Neural cell (in vitro differentiated cells): ENCODE data around the gene APBA2. TPM values are rescaled to one million over a fixed set of nuclear protein-coding genes. Genes with fewer than 3 reads are reported as not detected.
"Not testable (repeated sequence)": the region's sequence is repeated elsewhere in the genome, so short reads cannot be mapped to it uniquely, and the experiment has no call there.

Experiments
- H2AFZ ChIP-seq: fragments of 200-600, 300-800 bp; sonication (generic), shearing (Covaris generic); 2 replicates; pipeline ENCODE4 v1.6.0; 2014; ENCODE audit warnings: low read depth, mild to moderate bottlenecking, antibody characterized with exemption, low read length, moderate library complexity
- H3F3A ChIP-seq: fragments of 200-600 bp; shearing (Covaris generic); 2 replicates; pipeline ENCODE4 v1.6.1; 2016; ENCODE audit warnings: mild to moderate bottlenecking, moderate library complexity, mixed read lengths, antibody characterized with exemption, low read length; ENCODE audit not compliant: insufficient read depth, poor library complexity, severe bottlenecking
- H3K27ac ChIP-seq: fragments of 200-600, 300-800 bp; sonication (generic), shearing (Covaris generic); 2 replicates; pipeline ENCODE4 v1.5.1; 2014; ENCODE audit warnings: mild to moderate bottlenecking, low read length, moderate library complexity
- H3K27me3 ChIP-seq: fragments of 300-800, 200-600 bp; sonication (generic), shearing (Covaris generic); 2 replicates; pipeline ENCODE4 v1.6.0; 2014; ENCODE audit warnings: mild to moderate bottlenecking, low read depth, low read length, moderate library complexity; ENCODE audit not compliant: insufficient read depth
- H3K36me3 ChIP-seq: fragments of 300-800, 200-600 bp; sonication (generic), shearing (Covaris generic); 2 replicates; pipeline ENCODE4 v1.5.1; 2014; ENCODE audit warnings: mild to moderate bottlenecking, antibody characterized with exemption, low read length, moderate library complexity; ENCODE audit not compliant: insufficient read depth
- H3K4me2 ChIP-seq: fragments of 300-800, 200-600 bp; sonication (generic), shearing (Covaris generic); 2 replicates; pipeline ENCODE4 v1.6.0; 2014; ENCODE audit warnings: mild to moderate bottlenecking, low read length
- H3K4me3 ChIP-seq: fragments of 300-800, 200-600 bp; sonication (generic), shearing (Covaris generic); 2 replicates; pipeline ENCODE4 v1.5.1; 2014; ENCODE audit warnings: mild to moderate bottlenecking, low read length, moderate library complexity
- H3K79me2 ChIP-seq: fragments of 200-600 bp; shearing (Covaris generic); replicated peaks from 2 replicates; pipeline ENCODE4 v1.6.0; 2014; ENCODE audit warnings: mild to moderate bottlenecking, low read length, moderate library complexity; ENCODE audit not compliant: insufficient read depth
- H3K9ac ChIP-seq: fragments of 300-800, 200-600 bp; sonication (generic), shearing (Covaris generic); 2 replicates; pipeline ENCODE4 v1.6.1; 2016; ENCODE audit warnings: mild to moderate bottlenecking, low read length, mixed read lengths
- H3K9me2 ChIP-seq: fragments of 200-600 bp; shearing (Covaris generic); 2 replicates; pipeline ENCODE4 v1.6.1; 2016; ENCODE audit warnings: mild to moderate bottlenecking, low read length, mixed read lengths; ENCODE audit not compliant: insufficient read depth
- H3K9me3 ChIP-seq: fragments of 200-600, 300-800 bp; sonication (generic), shearing (Covaris generic); 2 replicates; pipeline ENCODE4 v1.6.1; 2016; ENCODE audit warnings: mild to moderate bottlenecking, mixed run types, low read length, moderate library complexity, mixed read lengths
- H4K20me1 ChIP-seq: fragments of 200-600 bp; shearing (Covaris generic); 2 replicates; pipeline ENCODE4 v1.6.1; 2016; ENCODE audit warnings: mild to moderate bottlenecking, mixed run types; ENCODE audit not compliant: insufficient read depth
- CTCF ChIP-seq: fragments of 450-650 bp; IDR thresholded peaks from 2 replicates; pipeline ENCODE4 v1.5.1; 2014; ENCODE audit warnings: antibody characterized with exemption, mild to moderate bottlenecking, moderate library complexity; ENCODE audit not compliant: poor library complexity, severe bottlenecking
- EP300 ChIP-seq: fragments of 450-650 bp; conservative IDR thresholded peaks from 2 replicates; pipeline ENCODE4 v1.6.1; 2014; ENCODE audit warnings: antibody characterized with exemption, mild to moderate bottlenecking, moderate library complexity; ENCODE audit not compliant: poor library complexity, severe bottlenecking
- EZH2 ChIP-seq: fragments of 200-600, 300-800 bp; shearing (Covaris generic), sonication (generic); IDR thresholded peaks from 2 replicates; pipeline ENCODE4 v1.6.1; 2014; ENCODE audit warnings: antibody characterized with exemption, low read length, borderline replicate concordance, mild to moderate bottlenecking; ENCODE audit not compliant: insufficient read depth, poor library complexity, severe bottlenecking
- MXI1 ChIP-seq: fragments of 450-650 bp; conservative IDR thresholded peaks from 2 replicates; pipeline ENCODE4 v1.6.1; 2014; ENCODE audit warnings: antibody characterized with exemption, mild to moderate bottlenecking; ENCODE audit not compliant: poor library complexity, severe bottlenecking
- POLR2AphosphoS5 ChIP-seq: IDR thresholded peaks from 2 replicates; pipeline ENCODE4 v1.6.1; 2012
- RAD21 ChIP-seq: fragments of 450-650 bp; conservative IDR thresholded peaks from 2 replicates; pipeline ENCODE4 v1.6.1; 2014; ENCODE audit warnings: antibody characterized with exemption, mild to moderate bottlenecking, moderate library complexity
- REST ChIP-seq: IDR thresholded peaks from 2 replicates; pipeline ENCODE4 v1.6.1; 2012; ENCODE audit warnings: borderline replicate concordance
- SMC3 ChIP-seq: fragments of 450-650 bp; conservative IDR thresholded peaks from 2 replicates; pipeline ENCODE4 v1.6.1; 2014; ENCODE audit warnings: antibody characterized with exemption, mild to moderate bottlenecking, moderate library complexity; ENCODE audit not compliant: poor library complexity
- TAF1 ChIP-seq: IDR thresholded peaks from 2 replicates; pipeline ENCODE4 v1.6.1; 2012; ENCODE audit warnings: low read depth
- polyA plus RNA-seq: library from polyadenylated mRNA; depleted of rRNA; stranded (reverse); fragments of >200 nt; gene quantifications from 2 replicates; pipeline ENCODE4 v1.2.3, GENCODE V29; 2014

The APBA2 gene
- polyA plus RNA-seq, 1 donor from 2014 or later, result 134 TPM

- TF ChIP-seq SMC3, result no peak
- TF ChIP-seq RAD21, result no peak
- TF ChIP-seq REST, result no peak
- Histone ChIP-seq H3F3A (no peaks in the 10 kb centered on the region), H3K4me3 (no peak overlapping the region), H3K9me3 (no peaks in the 10 kb centered on the region), H2AFZ (no peak overlapping the region), H3K4me2 (no peak overlapping the region), H3K79me2 (no peaks in the 10 kb centered on the region), H3K9ac (no peak overlapping the region), H3K27ac (no peak overlapping the region), H4K20me1 (no peaks in the 10 kb centered on the region), H3K36me3 (peaks cover 9% of the 10 kb centered on the region), H3K9me2 (no peaks in the 10 kb centered on the region), H3K27me3 (no peaks in the 10 kb centered on the region)
Observed at GRCh38 chr15:29101491-29101890, 215.7 kb downstream of the APBA2 start.

GRCh38 chr15:29102173-29102794 lies 216.5 kb downstream of the APBA2 start:
- H3K9ac ChIP-seq, H3K27ac ChIP-seq, H3K4me3 ChIP-seq, H3K9me3 ChIP-seq, H2AFZ ChIP-seq, H3F3A ChIP-seq, H3K27me3 ChIP-seq, H3K79me2 ChIP-seq, H3K4me2 ChIP-seq, H4K20me1 ChIP-seq, H3K9me2 ChIP-seq, H3K36me3 ChIP-seq: not testable (repeated sequence)
- TF ChIP-seq RAD21 (peak; percentile 53), SMC3 (peak; percentile 64), CTCF (peak; percentile 65)

GRCh38 chr15:29102911-29103823 lies 217.4 kb downstream of the APBA2 start:
- H4K20me1 ChIP-seq, result no peaks in the 10 kb centered on the region
- H3K9me2 ChIP-seq, result no peaks in the 10 kb centered on the region
- TF ChIP-seq CTCF (no peak), TAF1 (no peak), EZH2 (no peak), POLR2AphosphoS5 (no peak), MXI1 (no peak), REST (no peak), EP300 (no peak)
- no peak overlapping the region for H3K9ac ChIP-seq
- no peaks in the 10 kb centered on the region for H3K79me2 ChIP-seq
- H3K36me3 ChIP-seq, result peaks cover 10% of the 10 kb centered on the region
- no peak overlapping the region for H3K4me3 ChIP-seq
- H3K4me2 ChIP-seq, result no peak overlapping the region
- H3F3A ChIP-seq, result no peaks in the 10 kb centered on the region
- no peaks in the 10 kb centered on the region for H3K9me3 ChIP-seq
- H3K27me3 ChIP-seq, result no peaks in the 10 kb centered on the region
- H2AFZ ChIP-seq, result no peak overlapping the region
- no peak overlapping the region for H3K27ac ChIP-seq
